ENCODE results near the gene CIITA.

DNA sequence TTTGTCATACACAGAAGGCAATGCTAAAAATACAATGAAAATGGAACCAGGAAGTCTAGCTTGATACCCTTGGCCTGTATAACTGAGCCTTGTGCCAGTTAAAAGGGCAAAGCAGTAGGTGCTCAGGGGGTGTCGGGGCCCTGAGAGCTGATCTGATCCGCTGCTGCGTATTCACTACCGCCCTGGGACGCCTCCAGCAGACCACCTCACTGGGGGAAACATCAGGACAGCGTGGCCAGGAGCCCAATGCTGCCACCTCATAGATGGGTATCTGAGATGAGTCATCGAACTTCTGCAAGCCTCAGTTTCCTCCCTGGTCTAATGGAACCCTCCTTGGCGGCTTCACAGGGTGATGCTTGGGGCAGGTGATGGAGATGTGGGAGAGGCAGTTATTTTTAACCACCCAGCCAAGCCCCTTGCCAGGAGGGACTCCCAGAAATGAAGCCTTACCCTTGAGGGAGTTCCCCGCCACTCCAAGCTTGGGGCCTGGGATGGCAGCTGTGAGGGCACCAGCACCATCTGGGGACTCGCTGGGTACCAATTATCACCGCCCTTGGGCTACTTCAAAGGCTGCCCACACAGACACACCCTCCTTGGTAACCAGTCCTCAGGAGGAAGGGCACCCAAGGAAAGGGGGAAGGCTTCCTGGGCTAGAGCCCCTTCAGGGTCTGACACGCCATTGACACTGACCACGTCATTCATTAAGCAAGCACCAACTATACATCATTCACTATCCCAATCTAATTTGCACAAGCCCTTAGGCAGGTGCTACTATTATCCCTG, 57.5 kb downstream of the CIITA start:
- TF ChIP-seq, protein P1, sequence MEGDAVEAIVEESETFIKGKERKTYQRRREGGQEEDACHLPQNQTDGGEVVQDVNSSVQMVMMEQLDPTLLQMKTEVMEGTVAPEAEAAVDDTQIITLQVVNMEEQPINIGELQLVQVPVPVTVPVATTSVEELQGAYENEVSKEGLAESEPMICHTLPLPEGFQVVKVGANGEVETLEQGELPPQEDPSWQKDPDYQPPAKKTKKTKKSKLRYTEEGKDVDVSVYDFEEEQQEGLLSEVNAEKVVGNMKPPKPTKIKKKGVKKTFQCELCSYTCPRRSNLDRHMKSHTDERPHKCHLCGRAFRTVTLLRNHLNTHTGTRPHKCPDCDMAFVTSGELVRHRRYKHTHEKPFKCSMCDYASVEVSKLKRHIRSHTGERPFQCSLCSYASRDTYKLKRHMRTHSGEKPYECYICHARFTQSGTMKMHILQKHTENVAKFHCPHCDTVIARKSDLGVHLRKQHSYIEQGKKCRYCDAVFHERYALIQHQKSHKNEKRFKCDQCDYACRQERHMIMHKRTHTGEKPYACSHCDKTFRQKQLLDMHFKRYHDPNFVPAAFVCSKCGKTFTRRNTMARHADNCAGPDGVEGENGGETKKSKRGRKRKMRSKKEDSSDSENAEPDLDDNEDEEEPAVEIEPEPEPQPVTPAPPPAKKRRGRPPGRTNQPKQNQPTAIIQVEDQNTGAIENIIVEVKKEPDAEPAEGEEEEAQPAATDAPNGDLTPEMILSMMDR (IDR thresholded peaks at IDR 0.05) = no peak
- TF ChIP-seq POLR2A (IDR thresholded peaks at IDR 0.05) = no peak

All from heart left ventricle (tissue), 13 donors.